Measurements from ENCODE around the gene LSAMP. TPM values are rescaled to one million over a fixed set of nuclear protein-coding genes. Genes with fewer than 3 reads are reported as not detected.

LSAMP gene
- total and polyA plus RNA-seq, 2 donors (not counting 1 experiment from before 2014, with no cell fraction given), result not detected

- TF ChIP-seq EZH2 (IDR thresholded peaks at IDR 0.05; ENCODE audit: borderline replicate concordance, insufficient read depth, low read depth, low read length, poor library complexity, severe bottlenecking), result no peak
- TF ChIP-seq, protein P1, sequence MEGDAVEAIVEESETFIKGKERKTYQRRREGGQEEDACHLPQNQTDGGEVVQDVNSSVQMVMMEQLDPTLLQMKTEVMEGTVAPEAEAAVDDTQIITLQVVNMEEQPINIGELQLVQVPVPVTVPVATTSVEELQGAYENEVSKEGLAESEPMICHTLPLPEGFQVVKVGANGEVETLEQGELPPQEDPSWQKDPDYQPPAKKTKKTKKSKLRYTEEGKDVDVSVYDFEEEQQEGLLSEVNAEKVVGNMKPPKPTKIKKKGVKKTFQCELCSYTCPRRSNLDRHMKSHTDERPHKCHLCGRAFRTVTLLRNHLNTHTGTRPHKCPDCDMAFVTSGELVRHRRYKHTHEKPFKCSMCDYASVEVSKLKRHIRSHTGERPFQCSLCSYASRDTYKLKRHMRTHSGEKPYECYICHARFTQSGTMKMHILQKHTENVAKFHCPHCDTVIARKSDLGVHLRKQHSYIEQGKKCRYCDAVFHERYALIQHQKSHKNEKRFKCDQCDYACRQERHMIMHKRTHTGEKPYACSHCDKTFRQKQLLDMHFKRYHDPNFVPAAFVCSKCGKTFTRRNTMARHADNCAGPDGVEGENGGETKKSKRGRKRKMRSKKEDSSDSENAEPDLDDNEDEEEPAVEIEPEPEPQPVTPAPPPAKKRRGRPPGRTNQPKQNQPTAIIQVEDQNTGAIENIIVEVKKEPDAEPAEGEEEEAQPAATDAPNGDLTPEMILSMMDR (IDR thresholded peaks at IDR 0.05), result no peak
- H3K4me1 Mint-ChIP-seq, result no peaks in the 10 kb centered on the region
- Histone ChIP-seq H3K36me3 (replicated peaks in 1 of 2; ENCODE audit: control extremely low read depth in 1 of 2, control insufficient read depth in 1 of 2, extremely low read depth in 1 of 2, insufficient read depth in 2 of 2, low read length in 1 of 2) (no peaks in the 10 kb centered on the region), H3K27me3 (replicated peaks in 1 of 4; ENCODE audit: control extremely low read depth in 1 of 4, control insufficient read depth in 3 of 4, insufficient read depth in 4 of 4, low read length in 3 of 4) (no peaks in the 10 kb centered on the region), H3K27ac (ENCODE audit: low read length in 2 of 2) (no peak overlapping the region), H3K4me1 (ENCODE audit: control insufficient read depth in 2 of 2, insufficient read depth in 2 of 2, low read length in 2 of 2) (no peaks in the 10 kb centered on the region), H3K9ac (ENCODE audit: low read length) (no peak overlapping the region), H4K20me1 (ENCODE audit: control insufficient read depth, insufficient read depth, low read length, poor library complexity, severe bottlenecking) (no peaks in the 10 kb centered on the region), H3K79me2 (ENCODE audit: control insufficient read depth, insufficient read depth, low read length) (no peaks in the 10 kb centered on the region), H3K4me3 (ENCODE audit: control extremely low read depth in 1 of 5, extremely low read depth in 1 of 5, insufficient read depth in 1 of 5, low read depth in 2 of 5, low read length in 4 of 5) (no peak overlapping the region), H3K9me3 (ENCODE audit: control extremely low read depth in 1 of 3, control insufficient read depth in 2 of 3, insufficient read depth in 1 of 3, low read length in 2 of 3) (no peaks in the 10 kb centered on the region), H3K4me2 (replicated peaks; ENCODE audit: low read depth, low read length, poor library complexity, severe bottlenecking) (no peak overlapping the region), H2AFZ (ENCODE audit: insufficient read depth, low read depth, low read length, poor library complexity, severe bottlenecking) (no peak overlapping the region)
- peaks cover 3% of the 10 kb centered on the region for H3K9me3 Mint-ChIP-seq (ENCODE audit: insufficient read depth)
- ATAC-seq (ENCODE audit: low read depth) (no peak), DNase-seq (no peak)
- ChIA-PET POLR2A (no interaction called here), CTCF (no interaction called here)
- intact Hi-C loops (cut with micrococcal nuclease), result no loop called here
- no peak overlapping the region for H3K27ac Mint-ChIP-seq
- WGBS (ENCODE audit: insufficient coverage), result no CpG with 5 or more reads among the region's 2 CpGs
- H3K4me3 Mint-ChIP-seq, result no peak overlapping the region
- no peaks in the 10 kb centered on the region for H3K27me3 Mint-ChIP-seq
These were observed 59.1 kb downstream of the LSAMP start for GRCh38 chr3:116386168-116386567.

DNA sequence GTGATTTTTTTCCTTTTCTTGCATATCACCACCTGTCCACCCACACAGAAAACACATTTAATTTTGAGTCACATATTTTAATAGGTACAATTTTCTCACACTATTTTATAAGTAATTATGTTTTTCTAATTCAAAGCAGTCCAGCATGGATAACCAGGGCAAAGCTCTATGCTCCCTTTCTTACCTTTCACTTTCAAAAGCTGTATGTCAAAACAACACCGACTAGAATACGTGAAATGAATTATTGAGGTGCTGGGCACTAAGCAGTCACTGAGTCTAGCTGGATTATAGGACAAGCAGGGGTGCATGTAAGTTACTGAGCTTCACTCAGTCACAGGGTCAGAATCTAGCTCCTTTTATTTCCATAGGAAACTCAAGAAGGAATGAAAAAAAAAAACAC, 60.6 kb downstream of the LSAMP start:
- intact Hi-C loops (cut with micrococcal nuclease), result no loop called here
- Histone ChIP-seq H3K9me3 (ENCODE audit: control extremely low read depth in 1 of 3, control insufficient read depth in 2 of 3, insufficient read depth in 1 of 3, low read length in 2 of 3) (peaks cover 0 to 1% (median 0%) of the 10 kb centered on the region in 3 donors), H3K9ac (ENCODE audit: low read length) (no peak overlapping the region), H3K4me2 (replicated peaks; ENCODE audit: low read depth, low read length, poor library complexity, severe bottlenecking) (no peak overlapping the region), H2AFZ (ENCODE audit: insufficient read depth, low read depth, low read length, poor library complexity, severe bottlenecking) (no peak overlapping the region), H3K4me3 (ENCODE audit: control extremely low read depth in 1 of 5, extremely low read depth in 1 of 5, insufficient read depth in 1 of 5, low read depth in 2 of 5, low read length in 4 of 5) (no peak overlapping the region), H4K20me1 (ENCODE audit: control insufficient read depth, insufficient read depth, low read length, poor library complexity, severe bottlenecking) (no peaks in the 10 kb centered on the region), H3K79me2 (ENCODE audit: control insufficient read depth, insufficient read depth, low read length) (no peaks in the 10 kb centered on the region), H3K27ac (ENCODE audit: low read length in 2 of 2) (no peak overlapping the region), H3K36me3 (replicated peaks in 1 of 2; ENCODE audit: control extremely low read depth in 1 of 2, control insufficient read depth in 1 of 2, extremely low read depth in 1 of 2, insufficient read depth in 2 of 2, low read length in 1 of 2) (no peaks in the 10 kb centered on the region), H3K27me3 (replicated peaks in 1 of 4; ENCODE audit: control extremely low read depth in 1 of 4, control insufficient read depth in 3 of 4, insufficient read depth in 4 of 4, low read length in 3 of 4) (no peaks in the 10 kb centered on the region), H3K4me1 (ENCODE audit: control insufficient read depth in 2 of 2, insufficient read depth in 2 of 2, low read length in 2 of 2) (no peaks in the 10 kb centered on the region)
- ATAC-seq (ENCODE audit: low read depth) (no peak), DNase-seq (no peak)
- Mint-ChIP-seq H3K4me1 (no peaks in the 10 kb centered on the region), H3K9me3 (ENCODE audit: insufficient read depth) (no peaks in the 10 kb centered on the region), H3K27ac (no peak overlapping the region), H3K27me3 (no peaks in the 10 kb centered on the region), H3K4me3 (no peak overlapping the region)
- POLR2A ChIA-PET, result no interaction called here
- TF ChIP-seq, protein P1 (IDR thresholded peaks at IDR 0.05), result no peak
- no peak for TF ChIP-seq EZH2 (IDR thresholded peaks at IDR 0.05; ENCODE audit: borderline replicate concordance, insufficient read depth, low read depth, low read length, poor library complexity, severe bottlenecking)
- WGBS (ENCODE audit: insufficient coverage), result no CpG with 5 or more reads among the region's 2 CpGs
- CTCF ChIA-PET, result no interaction called here
